Liver (tissue), 3 donors: Measurements from ENCODE around the gene PRKAR1B.

Experiments used
- FOXA1 ChIP-seq: IDR thresholded peaks from 2 replicates; pipeline ENCODE4 v1.6.1; 2016; ENCODE audit warnings: antibody characterized with exemption
- GABPA ChIP-seq, 2 donors: IDR thresholded peaks in 1 of 2; conservative IDR thresholded peaks in 1 of 2; 2 replicates each; pipeline ENCODE4 v1.6.1; 2016; ENCODE audit warnings: antibody characterized with exemption in 2 of 2, mild to moderate bottlenecking in 1 of 2, moderate library complexity in 1 of 2
- HNF4G ChIP-seq: IDR thresholded peaks from 2 replicates; pipeline ENCODE4 v1.6.1; 2016; ENCODE audit warnings: antibody characterized with exemption
- JUND ChIP-seq, 2 donors: IDR thresholded peaks; 2 replicates each; pipeline ENCODE4 v1.6.1; 2016; ENCODE audit warnings: antibody characterized with exemption in 2 of 2
- RAD21 ChIP-seq, 2 donors: IDR thresholded peaks; 2 replicates each; pipeline ENCODE4 v1.6.1; 2016; ENCODE audit warnings: antibody characterized with exemption in 2 of 2, mild to moderate bottlenecking in 2 of 2
- SP1 ChIP-seq: IDR thresholded peaks from 2 replicates; pipeline ENCODE4 v1.6.1; 2018; ENCODE audit warnings: antibody characterized with exemption, mild to moderate bottlenecking
- TAF1 ChIP-seq: conservative IDR thresholded peaks from 2 replicates; pipeline ENCODE4 v1.6.1; 2016; ENCODE audit warnings: antibody characterized with exemption, mild to moderate bottlenecking
- YY1 ChIP-seq: IDR thresholded peaks from 2 replicates; pipeline ENCODE4 v1.6.1; 2016; ENCODE audit warnings: antibody characterized with exemption, mild to moderate bottlenecking
- TF ChIP-seq, protein P1 (sequence below): fragments of 150-350 bp; IDR thresholded peaks from 2 replicates; pipeline ENCODE4 v1.5.1; 2017; ENCODE audit warnings: improper control_type of control experiment, low read depth, low read length; ENCODE audit not compliant: missing input control
- TF ChIP-seq, protein P2 (sequence below): IDR thresholded peaks from 2 replicates; pipeline ENCODE4 v1.6.1; 2016; ENCODE audit warnings: antibody characterized with exemption
- TF ChIP-seq, protein P3 (sequence below): IDR thresholded peaks from 2 replicates; pipeline ENCODE4 v1.6.1; 2016; ENCODE audit warnings: antibody characterized with exemption, mild to moderate bottlenecking
- TF ChIP-seq, protein P4 (sequence below): IDR thresholded peaks from 2 replicates; pipeline ENCODE4 v1.6.1; 2016; ENCODE audit warnings: antibody characterized with exemption
- donor health status: healthy.
- donor health status: healthy.

DNA sequence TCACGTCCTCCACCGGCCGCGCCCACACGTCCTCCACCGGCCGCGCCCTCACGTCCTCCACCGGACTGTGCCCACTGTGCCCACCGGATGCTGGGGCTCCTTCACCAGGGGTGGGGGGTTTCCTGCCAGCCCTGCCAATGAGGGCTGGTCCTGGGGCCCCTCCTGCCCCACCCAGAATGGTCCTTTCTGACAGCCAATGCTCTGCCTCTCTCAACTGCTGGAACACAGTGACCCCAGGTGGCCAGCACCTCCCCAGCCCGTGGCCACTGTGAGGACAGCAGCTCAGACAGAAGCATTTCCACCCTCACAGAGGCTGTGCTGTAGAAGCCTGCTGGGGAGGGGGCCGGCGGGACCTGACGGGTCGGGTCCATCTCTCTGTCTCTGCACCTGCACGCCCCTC lies 90.7 kb downstream of the PRKAR1B start:
- TF ChIP-seq, protein P1, sequence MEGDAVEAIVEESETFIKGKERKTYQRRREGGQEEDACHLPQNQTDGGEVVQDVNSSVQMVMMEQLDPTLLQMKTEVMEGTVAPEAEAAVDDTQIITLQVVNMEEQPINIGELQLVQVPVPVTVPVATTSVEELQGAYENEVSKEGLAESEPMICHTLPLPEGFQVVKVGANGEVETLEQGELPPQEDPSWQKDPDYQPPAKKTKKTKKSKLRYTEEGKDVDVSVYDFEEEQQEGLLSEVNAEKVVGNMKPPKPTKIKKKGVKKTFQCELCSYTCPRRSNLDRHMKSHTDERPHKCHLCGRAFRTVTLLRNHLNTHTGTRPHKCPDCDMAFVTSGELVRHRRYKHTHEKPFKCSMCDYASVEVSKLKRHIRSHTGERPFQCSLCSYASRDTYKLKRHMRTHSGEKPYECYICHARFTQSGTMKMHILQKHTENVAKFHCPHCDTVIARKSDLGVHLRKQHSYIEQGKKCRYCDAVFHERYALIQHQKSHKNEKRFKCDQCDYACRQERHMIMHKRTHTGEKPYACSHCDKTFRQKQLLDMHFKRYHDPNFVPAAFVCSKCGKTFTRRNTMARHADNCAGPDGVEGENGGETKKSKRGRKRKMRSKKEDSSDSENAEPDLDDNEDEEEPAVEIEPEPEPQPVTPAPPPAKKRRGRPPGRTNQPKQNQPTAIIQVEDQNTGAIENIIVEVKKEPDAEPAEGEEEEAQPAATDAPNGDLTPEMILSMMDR, result peak; percentile 41
- TF ChIP-seq, protein P2, sequence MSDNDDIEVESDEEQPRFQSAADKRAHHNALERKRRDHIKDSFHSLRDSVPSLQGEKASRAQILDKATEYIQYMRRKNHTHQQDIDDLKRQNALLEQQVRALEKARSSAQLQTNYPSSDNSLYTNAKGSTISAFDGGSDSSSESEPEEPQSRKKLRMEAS, result no peak
- TF ChIP-seq, protein P3, sequence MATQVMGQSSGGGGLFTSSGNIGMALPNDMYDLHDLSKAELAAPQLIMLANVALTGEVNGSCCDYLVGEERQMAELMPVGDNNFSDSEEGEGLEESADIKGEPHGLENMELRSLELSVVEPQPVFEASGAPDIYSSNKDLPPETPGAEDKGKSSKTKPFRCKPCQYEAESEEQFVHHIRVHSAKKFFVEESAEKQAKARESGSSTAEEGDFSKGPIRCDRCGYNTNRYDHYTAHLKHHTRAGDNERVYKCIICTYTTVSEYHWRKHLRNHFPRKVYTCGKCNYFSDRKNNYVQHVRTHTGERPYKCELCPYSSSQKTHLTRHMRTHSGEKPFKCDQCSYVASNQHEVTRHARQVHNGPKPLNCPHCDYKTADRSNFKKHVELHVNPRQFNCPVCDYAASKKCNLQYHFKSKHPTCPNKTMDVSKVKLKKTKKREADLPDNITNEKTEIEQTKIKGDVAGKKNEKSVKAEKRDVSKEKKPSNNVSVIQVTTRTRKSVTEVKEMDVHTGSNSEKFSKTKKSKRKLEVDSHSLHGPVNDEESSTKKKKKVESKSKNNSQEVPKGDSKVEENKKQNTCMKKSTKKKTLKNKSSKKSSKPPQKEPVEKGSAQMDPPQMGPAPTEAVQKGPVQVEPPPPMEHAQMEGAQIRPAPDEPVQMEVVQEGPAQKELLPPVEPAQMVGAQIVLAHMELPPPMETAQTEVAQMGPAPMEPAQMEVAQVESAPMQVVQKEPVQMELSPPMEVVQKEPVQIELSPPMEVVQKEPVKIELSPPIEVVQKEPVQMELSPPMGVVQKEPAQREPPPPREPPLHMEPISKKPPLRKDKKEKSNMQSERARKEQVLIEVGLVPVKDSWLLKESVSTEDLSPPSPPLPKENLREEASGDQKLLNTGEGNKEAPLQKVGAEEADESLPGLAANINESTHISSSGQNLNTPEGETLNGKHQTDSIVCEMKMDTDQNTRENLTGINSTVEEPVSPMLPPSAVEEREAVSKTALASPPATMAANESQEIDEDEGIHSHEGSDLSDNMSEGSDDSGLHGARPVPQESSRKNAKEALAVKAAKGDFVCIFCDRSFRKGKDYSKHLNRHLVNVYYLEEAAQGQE, result no peak
- TF ChIP-seq HNF4G (no peak), YY1 (no peak), JUND (IDR thresholded peaks at IDR 0.05) (no peak), RAD21 (IDR thresholded peaks at IDR 0.05) (peak; percentile 66 to 75), FOXA1 (no peak), TAF1 (no peak), GABPA (IDR thresholded peaks at IDR 0.05 in 1 of 2, conservative IDR thresholded peaks at IDR 0.05 in 1 of 2) (no peak), SP1 (no peak)
- TF ChIP-seq, protein P4, sequence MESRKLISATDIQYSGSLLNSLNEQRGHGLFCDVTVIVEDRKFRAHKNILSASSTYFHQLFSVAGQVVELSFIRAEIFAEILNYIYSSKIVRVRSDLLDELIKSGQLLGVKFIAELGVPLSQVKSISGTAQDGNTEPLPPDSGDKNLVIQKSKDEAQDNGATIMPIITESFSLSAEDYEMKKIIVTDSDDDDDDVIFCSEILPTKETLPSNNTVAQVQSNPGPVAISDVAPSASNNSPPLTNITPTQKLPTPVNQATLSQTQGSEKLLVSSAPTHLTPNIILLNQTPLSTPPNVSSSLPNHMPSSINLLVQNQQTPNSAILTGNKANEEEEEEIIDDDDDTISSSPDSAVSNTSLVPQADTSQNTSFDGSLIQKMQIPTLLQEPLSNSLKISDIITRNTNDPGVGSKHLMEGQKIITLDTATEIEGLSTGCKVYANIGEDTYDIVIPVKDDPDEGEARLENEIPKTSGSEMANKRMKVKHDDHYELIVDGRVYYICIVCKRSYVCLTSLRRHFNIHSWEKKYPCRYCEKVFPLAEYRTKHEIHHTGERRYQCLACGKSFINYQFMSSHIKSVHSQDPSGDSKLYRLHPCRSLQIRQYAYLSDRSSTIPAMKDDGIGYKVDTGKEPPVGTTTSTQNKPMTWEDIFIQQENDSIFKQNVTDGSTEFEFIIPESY, result no peak
